ENCODE results near the gene MAN2B2.

The MAN2B2 gene

GRCh38 chr4:6582889-6583490, 8.0 kb downstream of the MAN2B2 start:
- no peak for TF ChIP-seq CTCF (IDR thresholded peaks at IDR 0.05; ENCODE audit: low read depth, low read length, missing control alignments)
- Histone ChIP-seq H3K27me3 (replicated peaks) (no peaks in the 10 kb centered on the region), H3K4me3 (ENCODE audit: low read depth, low read length) (no peak overlapping the region), H3K36me3 (replicated peaks) (peaks cover 18% of the 10 kb centered on the region), H3K27ac (no peak overlapping the region)
- DNase-seq, result peak; percentile 34
- in situ Hi-C loops (cut with HindIII; ENCODE audit: low pct_ligation_motif_present, low sequenced_read_pairs), result no loop called here

GRCh38 chr4:6584865-6585264, 9.9 kb downstream of the MAN2B2 start:
- no peak for DNase-seq
- H3K36me3 ChIP-seq (replicated peaks), result peaks cover 5% of the 10 kb centered on the region
- no peak for TF ChIP-seq CTCF (IDR thresholded peaks at IDR 0.05; ENCODE audit: low read depth, low read length, missing control alignments)
- H3K27ac ChIP-seq, result no peak overlapping the region
- no peaks in the 10 kb centered on the region for H3K27me3 ChIP-seq (replicated peaks)
- H3K4me3 ChIP-seq (ENCODE audit: low read depth, low read length), result no peak overlapping the region
- in situ Hi-C loops (cut with HindIII; ENCODE audit: low pct_ligation_motif_present, low sequenced_read_pairs), result no loop called here

GRCh38 chr4:6586715-6587325, 11.8 kb downstream of the MAN2B2 start:
- TF ChIP-seq CTCF (IDR thresholded peaks at IDR 0.05; ENCODE audit: low read depth, low read length, missing control alignments), result no peak
- in situ Hi-C loops (cut with HindIII; ENCODE audit: low pct_ligation_motif_present, low sequenced_read_pairs), result no loop called here
- Histone ChIP-seq H3K36me3 (replicated peaks) (no peaks in the 10 kb centered on the region), H3K4me3 (ENCODE audit: low read depth, low read length) (no peak overlapping the region), H3K27me3 (replicated peaks) (no peaks in the 10 kb centered on the region), H3K27ac (no peak overlapping the region)
- DNase-seq, result no peak

- Histone ChIP-seq H3K27ac (no peak overlapping the region), H3K4me3 (ENCODE audit: low read depth, low read length) (no peak overlapping the region), H3K27me3 (replicated peaks) (no peaks in the 10 kb centered on the region), H3K36me3 (replicated peaks) (no peaks in the 10 kb centered on the region)
- no peak for DNase-seq
- in situ Hi-C loops (cut with HindIII; ENCODE audit: low pct_ligation_motif_present, low sequenced_read_pairs), result no loop called here
- no peak for TF ChIP-seq CTCF (IDR thresholded peaks at IDR 0.05; ENCODE audit: low read depth, low read length, missing control alignments)
Observed at GRCh38 chr4:6589444-6589843, 14.5 kb downstream of the MAN2B2 start.

GRCh38 chr4:6591313-6591712, 16.3 kb downstream of the MAN2B2 start:
- no peaks in the 10 kb centered on the region for H3K27me3 ChIP-seq (replicated peaks)
- DNase-seq, result no peak
- H3K4me3 ChIP-seq (ENCODE audit: low read depth, low read length), result no peak overlapping the region
- H3K36me3 ChIP-seq (replicated peaks), result no peaks in the 10 kb centered on the region
- H3K27ac ChIP-seq, result no peak overlapping the region
- in situ Hi-C loops (cut with HindIII; ENCODE audit: low pct_ligation_motif_present, low sequenced_read_pairs), result no loop called here
- TF ChIP-seq CTCF (IDR thresholded peaks at IDR 0.05; ENCODE audit: low read depth, low read length, missing control alignments), result no peak

- H3K36me3 ChIP-seq (replicated peaks), result no peaks in the 10 kb centered on the region
- TF ChIP-seq CTCF (IDR thresholded peaks at IDR 0.05; ENCODE audit: low read depth, low read length, missing control alignments), result peak; percentile 10
- in situ Hi-C loops (cut with HindIII; ENCODE audit: low pct_ligation_motif_present, low sequenced_read_pairs), result no loop called here
- no peak for DNase-seq
- H3K27ac ChIP-seq, result no peak overlapping the region
- H3K4me3 ChIP-seq (ENCODE audit: low read depth, low read length), result no peak overlapping the region
- H3K27me3 ChIP-seq (replicated peaks), result no peaks in the 10 kb centered on the region
Observed at GRCh38 chr4:6591781-6592180, 16.8 kb downstream of the MAN2B2 start.
